ENCODE data around the gene NEK7.

DNA sequence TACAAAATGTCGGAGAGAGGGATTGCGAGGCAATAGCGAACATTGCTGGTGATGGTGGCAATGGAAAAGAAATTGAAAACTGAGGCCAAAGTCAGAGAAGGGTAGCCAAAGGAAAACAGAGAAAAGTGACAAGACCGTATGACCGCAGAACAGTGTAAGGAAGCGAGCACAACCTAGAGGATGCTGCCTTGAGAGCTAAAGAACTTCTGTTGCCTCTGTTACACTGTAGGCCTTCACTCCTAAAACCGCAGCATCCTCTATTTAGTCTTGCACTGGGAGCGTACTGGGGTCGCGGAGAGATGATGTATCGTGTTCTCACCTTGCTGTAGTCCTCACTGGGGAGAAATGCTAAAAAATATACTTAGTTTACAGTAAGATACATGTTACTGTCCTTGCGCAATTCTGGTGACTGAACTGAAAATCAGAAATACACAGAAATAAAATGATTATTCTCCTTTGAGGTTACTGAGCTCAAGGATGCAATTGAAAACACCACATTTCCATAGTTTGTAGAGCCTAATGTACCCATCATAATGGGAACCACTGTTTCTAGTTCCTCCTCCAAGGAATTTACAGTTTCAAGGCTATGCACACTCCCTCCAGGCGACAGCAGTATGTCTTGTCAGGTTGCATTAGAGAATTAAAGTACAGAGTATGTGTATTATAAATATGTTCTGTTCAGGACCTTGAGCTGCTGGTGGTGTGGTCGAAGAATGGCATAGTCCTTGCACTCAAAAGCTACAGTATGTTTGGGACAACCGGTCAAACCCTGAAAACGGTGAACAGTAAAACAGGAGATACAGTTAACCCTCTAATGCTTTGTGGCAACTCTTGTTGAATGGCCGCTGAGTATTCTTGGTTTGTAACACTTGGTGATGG, 1.3 kb downstream of the NEK7 start:
- TF ChIP-seq, protein P1, sequence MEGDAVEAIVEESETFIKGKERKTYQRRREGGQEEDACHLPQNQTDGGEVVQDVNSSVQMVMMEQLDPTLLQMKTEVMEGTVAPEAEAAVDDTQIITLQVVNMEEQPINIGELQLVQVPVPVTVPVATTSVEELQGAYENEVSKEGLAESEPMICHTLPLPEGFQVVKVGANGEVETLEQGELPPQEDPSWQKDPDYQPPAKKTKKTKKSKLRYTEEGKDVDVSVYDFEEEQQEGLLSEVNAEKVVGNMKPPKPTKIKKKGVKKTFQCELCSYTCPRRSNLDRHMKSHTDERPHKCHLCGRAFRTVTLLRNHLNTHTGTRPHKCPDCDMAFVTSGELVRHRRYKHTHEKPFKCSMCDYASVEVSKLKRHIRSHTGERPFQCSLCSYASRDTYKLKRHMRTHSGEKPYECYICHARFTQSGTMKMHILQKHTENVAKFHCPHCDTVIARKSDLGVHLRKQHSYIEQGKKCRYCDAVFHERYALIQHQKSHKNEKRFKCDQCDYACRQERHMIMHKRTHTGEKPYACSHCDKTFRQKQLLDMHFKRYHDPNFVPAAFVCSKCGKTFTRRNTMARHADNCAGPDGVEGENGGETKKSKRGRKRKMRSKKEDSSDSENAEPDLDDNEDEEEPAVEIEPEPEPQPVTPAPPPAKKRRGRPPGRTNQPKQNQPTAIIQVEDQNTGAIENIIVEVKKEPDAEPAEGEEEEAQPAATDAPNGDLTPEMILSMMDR (IDR thresholded peaks at IDR 0.05; ENCODE audit: poor library complexity, severe bottlenecking), result no peak
- TF ChIP-seq EZH2 (IDR thresholded peaks at IDR 0.05; ENCODE audit: borderline replicate concordance, insufficient read depth, low read length, poor library complexity, severe bottlenecking), result no peak

Measured in neural cell (in vitro differentiated cells).